DND-41 (cell line): ENCODE results near the gene WAC.

Experiments used
- ATAC-seq: fragments of 200-7000 bp; cut with Tn5 transposase; 3 replicates; pipeline ENCODE4 v1.9.1; 2021; ENCODE audit warnings: low read depth; ENCODE audit not compliant: insufficient read depth
- DNase-seq: peaks from one replicate; pipeline ENCODE4 v3.0.0-alpha.2; 2020
- H2AFZ ChIP-seq: 2 replicates; pipeline ENCODE4 v1.6.0; 2012; ENCODE audit warnings: low read depth, low read length
- H3K27ac ChIP-seq: 2 replicates; pipeline ENCODE4 v1.5.1; 2012; ENCODE audit warnings: low read length, inconsistent platforms
- H3K27me3 ChIP-seq: fragments of 200-600 bp; sonication (generic); 2 replicates; pipeline ENCODE4 v1.6.0; 2012; ENCODE audit warnings: low read length, mild to moderate bottlenecking, inconsistent platforms; ENCODE audit not compliant: insufficient read depth, poor library complexity
- H3K36me3 ChIP-seq: 2 replicates; pipeline ENCODE4 v1.5.1; 2012; ENCODE audit warnings: low read length, inconsistent platforms; ENCODE audit not compliant: insufficient read depth
- H3K4me1 ChIP-seq: 2 replicates; pipeline ENCODE4 v1.5.1; 2012; ENCODE audit warnings: mild to moderate bottlenecking, low read length; ENCODE audit not compliant: insufficient read depth
- H3K4me2 ChIP-seq: 2 replicates; pipeline ENCODE4 v1.6.0; 2012; ENCODE audit warnings: mild to moderate bottlenecking, moderate library complexity, low read length, inconsistent platforms; ENCODE audit not compliant: insufficient read depth
- H3K4me3 ChIP-seq, 2 experiments: fragments of 200-600 bp in 1 of 2; shearing (Covaris generic) in 1 of 2; 2 replicates each; pipeline ENCODE4 v1.5.1; 2012 to 2016; ENCODE audit warnings: inconsistent platforms in 2 of 2, low read length in 2 of 2, mild to moderate bottlenecking in 2 of 2, low read depth in 1 of 2, moderate library complexity in 1 of 2
- H3K79me2 ChIP-seq: 2 replicates; pipeline ENCODE4 v1.6.0; 2012; ENCODE audit warnings: low read length, inconsistent platforms; ENCODE audit not compliant: insufficient read depth
- H3K9ac ChIP-seq: 2 replicates; pipeline ENCODE4 v1.6.0; 2012; ENCODE audit warnings: low read depth, mild to moderate bottlenecking, inconsistent platforms, low read length, moderate library complexity
- H3K9me3 ChIP-seq: 2 replicates; pipeline ENCODE4 v1.5.1; 2012; ENCODE audit warnings: low read length, moderate library complexity, mild to moderate bottlenecking, inconsistent platforms; ENCODE audit not compliant: insufficient read depth, severe bottlenecking
- H4K20me1 ChIP-seq: 2 replicates; pipeline ENCODE4 v1.6.0; 2012; ENCODE audit warnings: low read length; ENCODE audit not compliant: insufficient read depth
- EZH2 ChIP-seq: IDR thresholded peaks from 3 replicates; pipeline ENCODE4 v1.6.1; 2012; ENCODE audit warnings: borderline replicate concordance, low read depth, mild to moderate bottlenecking, moderate library complexity, low read length, inconsistent platforms; ENCODE audit not compliant: severe bottlenecking
- TF ChIP-seq, protein P1 (sequence below): IDR thresholded peaks from 2 replicates; pipeline ENCODE4 v1.5.1; 2012; ENCODE audit warnings: borderline replicate concordance, low read length, moderate library complexity, mild to moderate bottlenecking; ENCODE audit not compliant: poor library complexity, severe bottlenecking; ENCODE audit errors: extremely low read depth

WAC gene

DNA sequence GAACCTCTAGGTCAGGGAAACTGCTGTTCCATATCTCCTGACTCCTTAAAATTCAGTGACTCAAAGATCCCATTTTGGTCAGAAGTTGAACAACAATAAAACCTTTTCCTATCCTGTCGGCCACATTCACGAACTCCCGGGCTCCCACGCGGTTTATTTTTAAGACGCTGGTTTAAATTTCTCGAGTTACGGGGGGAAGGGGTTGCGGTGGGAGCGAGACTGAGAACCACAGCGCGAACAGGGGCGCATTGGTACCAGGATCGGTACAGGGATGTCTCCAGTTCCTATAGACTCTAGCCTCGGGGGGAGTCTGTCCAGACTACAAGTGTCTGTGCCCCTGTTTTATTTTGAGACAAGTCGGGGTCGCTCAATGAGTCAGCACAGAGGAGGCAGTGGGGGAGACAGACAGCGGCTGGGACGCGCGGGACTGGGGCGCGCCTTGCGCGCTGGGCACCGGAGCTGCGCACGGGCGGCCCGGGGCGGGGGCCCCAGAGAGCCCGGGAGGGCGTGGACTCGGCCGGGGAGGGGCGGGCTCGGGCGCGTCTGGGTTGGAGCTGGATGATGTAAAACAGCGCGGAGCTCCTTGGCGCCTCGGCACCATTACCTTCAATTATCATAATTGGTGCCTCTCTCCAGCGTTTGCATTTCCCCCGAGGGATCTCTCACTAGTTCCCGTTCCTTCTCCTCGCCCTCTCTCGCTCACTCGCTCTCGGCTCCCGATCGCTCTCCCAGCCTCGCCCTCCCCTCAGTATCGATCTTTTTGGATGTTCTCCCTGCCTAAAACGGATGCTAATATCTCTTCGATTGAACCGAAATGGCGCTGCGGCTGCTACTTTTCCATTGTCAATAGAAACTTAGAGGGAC, 135.7 kb downstream of the WAC start:
- Histone ChIP-seq H3K9ac (no peak overlapping the region), H3K9me3 (no peaks in the 10 kb centered on the region), H2AFZ (no peak overlapping the region), H3K27me3 (no peaks in the 10 kb centered on the region), H3K4me1 (no peaks in the 10 kb centered on the region), H3K79me2 (no peaks in the 10 kb centered on the region), H3K4me3 (no peak overlapping the region), H3K4me2 (no peak overlapping the region), H4K20me1 (no peaks in the 10 kb centered on the region; the same call in 1 of the 2 replicates), H3K36me3 (no peaks in the 10 kb centered on the region), H3K27ac (no peak overlapping the region)
- DNase-seq: no peak
- ATAC-seq: no peak
- no peak for TF ChIP-seq EZH2
- TF ChIP-seq, protein P1, sequence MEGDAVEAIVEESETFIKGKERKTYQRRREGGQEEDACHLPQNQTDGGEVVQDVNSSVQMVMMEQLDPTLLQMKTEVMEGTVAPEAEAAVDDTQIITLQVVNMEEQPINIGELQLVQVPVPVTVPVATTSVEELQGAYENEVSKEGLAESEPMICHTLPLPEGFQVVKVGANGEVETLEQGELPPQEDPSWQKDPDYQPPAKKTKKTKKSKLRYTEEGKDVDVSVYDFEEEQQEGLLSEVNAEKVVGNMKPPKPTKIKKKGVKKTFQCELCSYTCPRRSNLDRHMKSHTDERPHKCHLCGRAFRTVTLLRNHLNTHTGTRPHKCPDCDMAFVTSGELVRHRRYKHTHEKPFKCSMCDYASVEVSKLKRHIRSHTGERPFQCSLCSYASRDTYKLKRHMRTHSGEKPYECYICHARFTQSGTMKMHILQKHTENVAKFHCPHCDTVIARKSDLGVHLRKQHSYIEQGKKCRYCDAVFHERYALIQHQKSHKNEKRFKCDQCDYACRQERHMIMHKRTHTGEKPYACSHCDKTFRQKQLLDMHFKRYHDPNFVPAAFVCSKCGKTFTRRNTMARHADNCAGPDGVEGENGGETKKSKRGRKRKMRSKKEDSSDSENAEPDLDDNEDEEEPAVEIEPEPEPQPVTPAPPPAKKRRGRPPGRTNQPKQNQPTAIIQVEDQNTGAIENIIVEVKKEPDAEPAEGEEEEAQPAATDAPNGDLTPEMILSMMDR: no peak

DNA sequence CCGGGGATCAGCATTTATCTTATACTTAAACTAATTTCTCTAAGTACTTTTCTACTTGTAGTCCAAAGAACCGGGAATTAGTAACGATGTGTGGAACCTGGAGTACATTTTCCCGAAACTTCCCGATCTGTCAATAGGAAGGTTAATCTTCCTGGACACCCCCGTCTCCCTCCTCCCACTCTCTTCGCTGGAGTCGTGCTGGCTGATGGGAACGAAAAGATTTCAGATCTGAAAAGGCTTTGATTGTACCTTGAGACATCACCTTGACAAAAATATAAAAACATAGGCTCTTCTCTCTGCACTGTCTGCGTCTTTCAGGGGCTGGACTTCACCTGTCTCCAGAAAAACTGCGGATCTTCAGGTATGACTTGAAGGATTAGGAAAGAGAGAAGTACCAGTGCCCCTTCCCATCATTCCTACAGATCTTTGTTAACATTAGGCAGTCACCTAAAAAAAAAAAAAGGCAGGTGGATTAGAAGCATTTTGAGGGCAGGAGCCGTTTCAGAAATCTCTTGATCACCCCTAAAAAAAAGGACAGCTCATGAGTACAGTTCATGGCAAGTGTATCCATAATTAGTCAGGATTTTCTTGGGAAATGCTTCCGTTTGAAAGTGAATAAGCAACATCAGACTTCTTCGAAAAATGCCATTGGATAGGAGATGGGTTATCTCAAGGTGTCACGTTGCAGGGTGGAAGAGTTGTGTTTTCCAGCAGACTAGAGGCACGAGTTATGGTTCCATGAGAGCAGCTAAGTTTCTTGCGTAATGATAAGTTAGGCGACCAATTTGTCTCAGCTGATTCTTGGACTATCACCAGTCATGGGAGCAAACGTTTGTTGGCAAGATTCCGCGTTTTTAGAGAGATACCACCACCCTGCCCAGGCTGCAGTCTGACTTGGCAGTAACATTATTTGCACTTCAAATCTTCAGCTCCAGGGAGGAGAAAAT, 136.6 kb downstream of the WAC start:
- DNase-seq (no peak), ATAC-seq (no peak)
- Histone ChIP-seq H3K36me3 (no peaks in the 10 kb centered on the region), H3K27me3 (no peaks in the 10 kb centered on the region), H3K4me1 (no peaks in the 10 kb centered on the region), H3K4me2 (no peak overlapping the region), H2AFZ (no peak overlapping the region), H3K27ac (no peak overlapping the region), H4K20me1 (no peaks in the 10 kb centered on the region; the same call in 1 of the 2 replicates), H3K4me3 (no peak overlapping the region), H3K79me2 (no peaks in the 10 kb centered on the region), H3K9me3 (no peaks in the 10 kb centered on the region), H3K9ac (no peak overlapping the region)
- TF ChIP-seq, protein P1: no peak
- TF ChIP-seq EZH2: no peak
